ENCODE measurements around the gene STAMBPL1.
"Not testable (repeated sequence)": the region's sequence is repeated elsewhere in the genome, so short reads cannot be mapped to it uniquely, and the experiment has no call there.

STAMBPL1 gene

GRCh38 chr10:88857831-88858230 is 22.2 kb upstream of the STAMBPL1 start:
- no peak for DNase-seq (ENCODE audit: low read depth)

- no peak for DNase-seq (ENCODE audit: low read depth)
Observed at GRCh38 chr10:88858491-88858890, 21.6 kb upstream of the STAMBPL1 start.

- DNase-seq (ENCODE audit: low read depth) = no peak
Observed at GRCh38 chr10:88861036-88861435, 19.0 kb upstream of the STAMBPL1 start.

- no peak for DNase-seq (ENCODE audit: low read depth)
Observed at GRCh38 chr10:88865281-88865876, 14.7 kb upstream of the STAMBPL1 start.

- no peak for DNase-seq (ENCODE audit: low read depth)
Observed at GRCh38 chr10:88866454-88866853, 13.6 kb upstream of the STAMBPL1 start.

- DNase-seq (ENCODE audit: low read depth) = no peak
Observed at GRCh38 chr10:88870089-88870488, 10.0 kb upstream of the STAMBPL1 start.

- DNase-seq (ENCODE audit: low read depth) = no peak
Observed at GRCh38 chr10:88873757-88874156, 6.3 kb upstream of the STAMBPL1 start.

GRCh38 chr10:88874281-88874680 is 5.8 kb upstream of the STAMBPL1 start:
- DNase-seq (ENCODE audit: low read depth) = no peak

GRCh38 chr10:88875081-88875480 is 5.0 kb upstream of the STAMBPL1 start:
- no peak for DNase-seq (ENCODE audit: low read depth)

GRCh38 chr10:88877298-88877697 is 2.7 kb upstream of the STAMBPL1 start:
- no peak for DNase-seq (ENCODE audit: low read depth)

- peak; percentile 44 for DNase-seq (ENCODE audit: low read depth)
Observed at GRCh38 chr10:88880282-88881076, 434 bp downstream of the STAMBPL1 start.

GRCh38 chr10:88881320-88881719 is 1.3 kb downstream of the STAMBPL1 start:
- DNase-seq (ENCODE audit: low read depth) = no peak

GRCh38 chr10:88881922-88882645 is 2.0 kb downstream of the STAMBPL1 start:
- no peak for DNase-seq (ENCODE audit: low read depth)

GRCh38 chr10:88882646-88883447 is 2.8 kb downstream of the STAMBPL1 start:
- DNase-seq (ENCODE audit: low read depth) = not testable (repeated sequence)

GRCh38 chr10:88883448-88883809 is 3.4 kb downstream of the STAMBPL1 start:
- DNase-seq (ENCODE audit: low read depth) = no peak

GRCh38 chr10:88886557-88886956 is 6.5 kb downstream of the STAMBPL1 start:
- DNase-seq (ENCODE audit: low read depth) = no peak

GRCh38 chr10:88888810-88889445 is 8.9 kb downstream of the STAMBPL1 start:
- DNase-seq (ENCODE audit: low read depth) = no peak

- DNase-seq (ENCODE audit: low read depth) = no peak
Observed at GRCh38 chr10:88889559-88890337, 9.7 kb downstream of the STAMBPL1 start.

- no peak for DNase-seq (ENCODE audit: low read depth)
Observed at GRCh38 chr10:88890681-88891381, 10.8 kb downstream of the STAMBPL1 start.
